ENCODE data around the gene SIRPB1.
"Not testable (repeated sequence)": the region's sequence is repeated elsewhere in the genome, so short reads cannot be mapped to it uniquely, and the experiment has no call there.

Gene SIRPB1

DNA sequence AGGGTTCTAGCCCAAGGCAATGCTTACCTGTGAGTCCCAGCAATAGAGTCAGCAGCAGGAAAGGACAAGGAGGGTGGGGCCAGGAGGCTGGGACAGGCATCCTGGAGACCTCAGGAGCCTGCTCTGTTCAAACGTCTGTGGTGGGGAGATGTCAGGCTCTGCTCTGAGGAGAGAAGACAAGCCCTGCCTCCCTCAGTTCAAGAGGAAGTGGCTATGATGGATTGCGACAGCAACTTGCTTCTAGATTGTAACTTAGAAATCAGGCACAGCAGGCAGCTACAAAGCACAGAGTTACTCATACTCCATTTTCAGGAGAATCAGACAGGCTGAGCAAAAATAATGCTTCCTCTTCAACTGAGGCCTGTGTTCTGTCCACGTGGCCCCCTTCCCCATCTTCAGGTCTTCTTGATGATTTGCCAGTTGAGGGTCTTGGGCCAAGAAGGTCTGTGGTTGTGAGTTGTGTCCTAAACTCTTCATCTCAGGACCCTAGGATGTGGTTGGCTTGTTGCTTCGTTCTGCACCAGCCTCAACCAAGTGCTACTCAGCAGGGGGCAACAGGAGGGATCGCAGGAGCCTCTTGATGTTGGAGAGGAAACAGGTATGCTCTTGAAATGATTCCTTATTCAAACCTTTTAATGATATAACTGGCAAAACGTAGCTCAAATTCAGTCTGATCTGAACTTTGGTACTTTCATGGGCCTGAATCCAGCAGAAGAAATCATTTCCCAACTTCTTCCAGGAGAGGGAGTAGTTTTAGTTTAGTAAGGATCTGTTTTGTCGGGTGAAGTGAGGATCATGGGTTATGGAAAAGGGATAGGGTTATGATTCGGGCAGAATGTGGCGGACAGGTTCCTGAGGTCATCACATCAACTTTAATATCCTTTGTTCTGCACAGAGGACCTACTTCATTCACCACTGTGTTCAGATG lies 31.0 kb downstream of the SIRPB1 start:
- no peak for DNase-seq

DNA sequence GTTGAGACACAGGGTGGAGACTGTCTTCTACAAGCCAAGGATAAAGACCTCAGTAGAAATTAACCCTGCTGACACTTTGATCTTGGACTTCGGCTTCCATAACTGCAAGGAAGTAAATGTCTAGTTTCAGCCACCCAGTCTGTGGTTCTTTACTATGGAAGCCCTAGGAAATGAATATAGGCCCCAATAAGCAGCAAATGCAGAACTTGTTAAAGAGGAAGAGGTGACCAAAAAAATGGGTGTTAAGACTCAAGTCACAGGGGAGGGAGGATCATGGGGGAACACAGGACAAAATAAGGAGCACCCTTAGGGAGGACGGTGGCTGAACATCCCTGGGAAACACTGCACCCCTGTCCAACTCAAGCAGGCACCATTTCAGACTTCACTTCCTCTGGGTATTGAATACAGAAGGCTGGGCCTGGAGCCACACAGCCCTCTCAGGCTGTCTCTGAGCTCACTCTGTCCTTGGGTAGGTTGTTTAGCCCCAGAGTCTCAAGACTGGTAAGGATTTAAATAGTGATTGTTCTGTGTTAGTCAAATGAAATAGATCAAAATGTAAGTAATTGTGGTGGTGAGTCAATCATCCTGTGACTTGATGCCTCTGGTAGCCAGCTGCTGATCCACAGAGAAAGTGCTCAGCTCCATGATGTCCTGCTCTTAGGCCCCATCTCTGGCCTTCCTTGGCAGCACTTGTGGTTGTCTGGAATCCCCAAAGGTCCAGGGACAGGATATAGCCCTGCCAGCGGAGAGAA lies 31.9 kb downstream of the SIRPB1 start:
- DNase-seq = no peak

GRCh38 chr20:1579488-1579887 lies 40.3 kb downstream of the SIRPB1 start:
- no peak for DNase-seq

GRCh38 chr20:1577906-1578305 lies 41.9 kb downstream of the SIRPB1 start:
- no peak for DNase-seq

DNA sequence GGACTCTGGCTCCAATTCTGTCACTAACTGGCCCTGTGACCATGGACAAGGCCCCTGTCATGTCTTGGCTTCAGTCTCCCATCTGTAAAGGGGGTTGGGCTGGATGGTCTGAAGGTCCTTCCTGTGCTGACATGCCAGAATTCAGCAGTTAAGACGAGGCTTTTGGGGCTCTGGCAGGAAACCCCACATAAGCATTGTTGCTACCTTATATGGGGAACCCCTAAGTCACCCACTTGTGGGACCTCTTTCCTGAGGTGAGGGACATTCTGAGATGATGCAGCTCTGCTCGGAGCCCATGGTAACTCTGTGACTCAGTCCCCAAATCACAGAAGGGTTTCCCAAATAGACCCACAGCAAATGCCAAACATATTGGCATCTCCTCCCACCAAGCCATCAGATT lies 42.5 kb downstream of the SIRPB1 start:
- DNase-seq = not testable (repeated sequence)

GRCh38 chr20:1576641-1577040 lies 43.2 kb downstream of the SIRPB1 start:
- DNase-seq = no peak

DNA sequence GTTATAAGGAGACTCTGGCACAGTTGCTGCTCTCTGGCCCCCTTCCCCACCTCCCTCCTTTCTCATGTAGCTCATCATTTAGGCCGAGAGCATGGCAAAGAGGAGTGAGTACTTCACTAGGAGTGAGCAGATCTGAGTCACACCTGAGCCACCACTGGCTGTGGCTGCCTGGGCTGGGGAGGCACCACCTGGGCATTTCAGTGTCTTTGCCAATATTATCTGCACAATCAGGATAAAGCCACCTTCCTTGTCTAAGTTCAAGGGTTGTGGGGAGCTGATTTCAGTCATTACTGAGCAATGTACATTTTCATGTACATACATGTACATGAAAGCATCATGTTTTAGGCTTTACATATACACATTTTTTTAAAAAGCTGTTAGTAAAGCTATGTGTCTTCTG lies 43.8 kb downstream of the SIRPB1 start:
- DNase-seq = not testable (repeated sequence)

GRCh38 chr20:1571583-1571982 lies 48.2 kb downstream of the SIRPB1 start:
- not testable (repeated sequence) for DNase-seq

Measured in femur (tissue), 1 donor.